Measurements from ENCODE around the gene PDPK1. TPM values are rescaled to one million over a fixed set of nuclear protein-coding genes. Genes with fewer than 3 reads are reported as not detected.
"Not testable (repeated sequence)": the region's sequence is repeated elsewhere in the genome, so short reads cannot be mapped to it uniquely, and the experiment has no call there.

PDPK1 gene
- total and polyA plus RNA-seq, 2 of the 4 experiments (the other 2 are of a cell fraction) = 10.6 to 27.3 TPM

DNA sequence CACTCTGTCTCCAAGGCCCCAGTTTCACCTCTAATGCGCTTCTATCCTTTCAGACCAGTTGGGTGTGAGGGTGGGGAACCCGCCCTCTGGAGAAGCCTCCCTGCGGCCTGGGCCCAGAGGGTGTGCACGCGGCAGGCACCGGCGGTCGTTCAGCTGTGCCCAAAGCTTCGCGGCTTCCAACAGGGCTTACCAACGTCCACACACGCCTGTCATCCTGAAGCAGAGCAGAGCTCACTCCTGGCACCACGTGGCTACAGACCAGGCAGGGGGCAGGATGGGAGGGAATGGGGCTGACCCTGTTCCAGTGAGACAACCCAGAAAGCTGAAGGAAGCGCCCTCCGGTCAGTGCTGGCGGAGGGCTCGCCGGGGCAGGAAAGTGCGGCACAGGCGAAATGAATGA lies 81.1 kb downstream of the PDPK1 start:
- H3K27ac ChIP-seq (ENCODE audit: insufficient read depth, low read length); H2BK15ac ChIP-seq (ENCODE audit: low read depth, low read length); H3K4me1 ChIP-seq (ENCODE audit: control insufficient read depth, insufficient read depth, low read length); H3K9me3 ChIP-seq (ENCODE audit: control insufficient read depth, insufficient read depth, low read length); H2BK120ac ChIP-seq (ENCODE audit: low read depth, low read length); H2BK5ac ChIP-seq (ENCODE audit: low read depth, low read length, poor library complexity, severe bottlenecking); ATAC-seq (ENCODE audit: low read depth); H4K5ac ChIP-seq (ENCODE audit: low read depth, low read length); H2AK5ac ChIP-seq (ENCODE audit: low read depth, low read length); H3K36me3 ChIP-seq (ENCODE audit: control insufficient read depth, insufficient read depth, low read length); H3K23ac ChIP-seq (ENCODE audit: low read depth, low read length); in situ Hi-C loops (cut with MboI; ENCODE audit: low sequenced_read_pairs); H3K27me3 ChIP-seq (ENCODE audit: control insufficient read depth, insufficient read depth, low read length); H3K9me1 ChIP-seq (ENCODE audit: insufficient read depth, low read length); H3K4ac ChIP-seq (ENCODE audit: low read depth, low read length); H4K91ac ChIP-seq (ENCODE audit: insufficient read depth, low read depth, low read length); H4K20me1 ChIP-seq (ENCODE audit: insufficient read depth, low read length); H2AK9ac ChIP-seq (replicated peaks; ENCODE audit: low read depth, low read length, poor library complexity); H2BK20ac ChIP-seq (ENCODE audit: low read depth, low read length); H3K14ac ChIP-seq (replicated peaks; ENCODE audit: low read depth, low read length); H3K4me3 ChIP-seq (ENCODE audit: insufficient read depth, low read depth, low read length); H3K4me2 ChIP-seq (ENCODE audit: low read depth, low read length); intact Hi-C loops (cut with micrococcal nuclease); CTCF ChIA-PET; dilution Hi-C loops (cut with HindIII; ENCODE audit: low sequenced_read_pairs, unreplicated experiment); H3K18ac ChIP-seq (ENCODE audit: low read depth, low read length); H3K79me1 ChIP-seq (ENCODE audit: low read depth in 1 of 2, low read length in 2 of 2); H2AFZ ChIP-seq (replicated peaks; ENCODE audit: low read length, poor library complexity); DNase-seq; BruUV-seq (replicated peaks); H3K9ac ChIP-seq (ENCODE audit: low read depth, low read length); H4K8ac ChIP-seq (ENCODE audit: low read depth in 2 of 2, low read length in 2 of 2); POLR2A ChIA-PET (ENCODE audit: unreplicated experiment); H3K56ac ChIP-seq (ENCODE audit: extremely low read depth, insufficient read depth, low read length): not testable (repeated sequence)
- WGBS, 2 experiments (ENCODE audit: extremely low coverage in 2 of 2, insufficient read length in 1 of 2) = no CpG with 5 or more reads among the region's 20 CpGs

DNA sequence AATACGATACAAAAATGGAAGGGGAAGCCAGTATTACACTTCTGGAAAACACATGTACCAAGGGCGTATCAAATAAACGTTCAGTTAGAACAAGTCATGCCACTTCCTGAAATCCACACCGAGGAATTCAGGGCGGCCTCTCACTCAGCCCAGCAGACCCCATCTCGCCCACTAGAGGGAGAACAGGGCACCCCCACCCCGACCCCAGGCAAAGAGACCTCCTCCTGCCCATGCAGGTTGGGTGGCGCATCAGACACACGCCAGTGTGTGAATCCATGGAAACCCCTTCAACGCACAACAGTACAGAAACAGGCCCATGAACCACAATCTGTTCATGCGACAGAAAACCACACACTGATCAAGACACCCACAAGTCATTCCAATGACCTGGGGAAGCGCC lies 81.8 kb downstream of the PDPK1 start:
- BruUV-seq (replicated peaks); CTCF ChIA-PET; H3K9me1 ChIP-seq (ENCODE audit: insufficient read depth, low read length); DNase-seq; dilution Hi-C loops (cut with HindIII; ENCODE audit: low sequenced_read_pairs, unreplicated experiment); in situ Hi-C loops (cut with MboI; ENCODE audit: low sequenced_read_pairs); H3K36me3 ChIP-seq (ENCODE audit: control insufficient read depth, insufficient read depth, low read length); H4K5ac ChIP-seq (ENCODE audit: low read depth, low read length); H3K56ac ChIP-seq (ENCODE audit: extremely low read depth, insufficient read depth, low read length); H2BK20ac ChIP-seq (ENCODE audit: low read depth, low read length); H3K27me3 ChIP-seq (ENCODE audit: control insufficient read depth, insufficient read depth, low read length); H2BK15ac ChIP-seq (ENCODE audit: low read depth, low read length); H4K20me1 ChIP-seq (ENCODE audit: insufficient read depth, low read length); ATAC-seq (ENCODE audit: low read depth); H2AFZ ChIP-seq (replicated peaks; ENCODE audit: low read length, poor library complexity); H4K8ac ChIP-seq (ENCODE audit: low read depth in 2 of 2, low read length in 2 of 2); H3K4me3 ChIP-seq (ENCODE audit: insufficient read depth, low read depth, low read length); H3K23ac ChIP-seq (ENCODE audit: low read depth, low read length); H3K9me3 ChIP-seq (ENCODE audit: control insufficient read depth, insufficient read depth, low read length); H3K9ac ChIP-seq (ENCODE audit: low read depth, low read length); H4K91ac ChIP-seq (ENCODE audit: insufficient read depth, low read depth, low read length); H3K18ac ChIP-seq (ENCODE audit: low read depth, low read length); H3K4ac ChIP-seq (ENCODE audit: low read depth, low read length); H3K4me2 ChIP-seq (ENCODE audit: low read depth, low read length); intact Hi-C loops (cut with micrococcal nuclease); H2BK120ac ChIP-seq (ENCODE audit: low read depth, low read length); H3K14ac ChIP-seq (replicated peaks; ENCODE audit: low read depth, low read length); H3K27ac ChIP-seq (ENCODE audit: insufficient read depth, low read length); H3K4me1 ChIP-seq (ENCODE audit: control insufficient read depth, insufficient read depth, low read length); H2AK9ac ChIP-seq (replicated peaks; ENCODE audit: low read depth, low read length, poor library complexity); H3K79me1 ChIP-seq (ENCODE audit: low read depth in 1 of 2, low read length in 2 of 2); H2BK5ac ChIP-seq (ENCODE audit: low read depth, low read length, poor library complexity, severe bottlenecking); H2AK5ac ChIP-seq (ENCODE audit: low read depth, low read length); POLR2A ChIA-PET (ENCODE audit: unreplicated experiment): not testable (repeated sequence)
- WGBS, 2 experiments (ENCODE audit: extremely low coverage in 2 of 2, insufficient read length in 1 of 2) = no CpG with 5 or more reads among the region's 12 CpGs

All from IMR-90 (cell line).